Right lobe of liver (tissue), 4 donors: ENCODE results near the gene BRSK2.

Source experiments
- CTCF ChIP-seq, 4 donors: fragments of 200-600 bp in 3 of 4; fragments of 450-650 bp in 1 of 4; IDR thresholded peaks; one replicate each; pipeline versions ENCODE4 v1.5.1 to v1.8.0; 2016 to 2022; ENCODE audit warnings: antibody characterized with exemption in 4 of 4, mild to moderate bottlenecking in 2 of 4
- POLR2A ChIP-seq: fragments of 450-650 bp; IDR thresholded peaks from one replicate; pipeline ENCODE4 v1.6.1; 2017; ENCODE audit warnings: antibody characterized with exemption, mild to moderate bottlenecking
- donor health status: DM: no; HTN: no; CAD: no.
- donor health status: DM: no; HTN: no; CAD: no.
- donor health status: DM: no; HTN: yes; CAD: no.

GRCh38 chr11:1509626-1510255, 120.0 kb downstream of the BRSK2 start:
- TF ChIP-seq CTCF (IDR thresholded peaks at IDR 0.05): no peak
- TF ChIP-seq POLR2A: no peak
